Measurements from ENCODE around the gene ZNF611.
A peak's percentile ranks its signal among the peaks of the same experiment; 100 is the strongest.
"Not testable (repeated sequence)": the region's sequence is repeated elsewhere in the genome, so short reads cannot be mapped to it uniquely, and the experiment has no call there.

ZNF611 gene

DNA sequence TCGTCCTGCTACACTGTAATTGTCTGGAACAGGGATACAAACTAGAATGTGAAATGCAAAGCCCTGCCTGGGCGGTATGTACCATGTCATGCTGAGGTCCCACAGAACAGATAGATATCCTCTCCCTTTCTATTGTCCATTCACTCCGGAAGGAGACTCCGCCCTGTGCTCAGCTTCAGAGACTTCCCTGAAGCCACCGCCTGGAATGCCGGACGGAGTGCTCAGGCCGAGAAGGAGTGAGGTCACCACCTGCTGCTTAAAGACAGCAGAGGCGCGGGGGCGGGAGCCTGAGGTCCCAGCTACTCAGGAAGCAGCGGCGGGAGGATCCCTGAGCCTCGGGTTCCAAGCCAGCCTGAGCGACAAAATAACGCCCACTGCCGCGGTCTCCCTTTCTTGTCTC is 890 bp upstream of the ZNF611 start:
- Histone ChIP-seq H3F3A (ENCODE audit: insufficient read depth) (no peaks in the 10 kb centered on the region; the same call in 1 of the 2 replicates), H3K27ac (ENCODE audit: low read depth, low read length) (no peak overlapping the region), H3K9me3 (ENCODE audit: insufficient read depth, low read length) (no peaks in the 10 kb centered on the region), H3K27me3 (ENCODE audit: low read length) (no peaks in the 10 kb centered on the region), H3K79me2 (ENCODE audit: insufficient read depth, low read length) (peaks cover 24% of the 10 kb centered on the region), H3K4me2 (ENCODE audit: low read depth, low read length, poor library complexity, severe bottlenecking) (peak overlapping the region; percentile 82), H2AFZ (ENCODE audit: low read depth, low read length, severe bottlenecking) (peak overlapping the region; percentile 73), H3K9ac (ENCODE audit: low read length) (peak overlapping the region; percentile 85), H4K20me1 (ENCODE audit: low read depth, low read length) (no peaks in the 10 kb centered on the region), H3K36me3 (ENCODE audit: low read length) (no peaks in the 10 kb centered on the region), H3K9me2 (replicated peaks; ENCODE audit: insufficient read depth, low read length) (no peaks in the 10 kb centered on the region), H3K4me3 (ENCODE audit: insufficient read depth, low read length, poor library complexity, severe bottlenecking) (no peak overlapping the region)
- no peak for TF ChIP-seq EZH2phosphoT487 (conservative IDR thresholded peaks at IDR 0.05; ENCODE audit: low read length)
- TF ChIP-seq, protein P1, sequence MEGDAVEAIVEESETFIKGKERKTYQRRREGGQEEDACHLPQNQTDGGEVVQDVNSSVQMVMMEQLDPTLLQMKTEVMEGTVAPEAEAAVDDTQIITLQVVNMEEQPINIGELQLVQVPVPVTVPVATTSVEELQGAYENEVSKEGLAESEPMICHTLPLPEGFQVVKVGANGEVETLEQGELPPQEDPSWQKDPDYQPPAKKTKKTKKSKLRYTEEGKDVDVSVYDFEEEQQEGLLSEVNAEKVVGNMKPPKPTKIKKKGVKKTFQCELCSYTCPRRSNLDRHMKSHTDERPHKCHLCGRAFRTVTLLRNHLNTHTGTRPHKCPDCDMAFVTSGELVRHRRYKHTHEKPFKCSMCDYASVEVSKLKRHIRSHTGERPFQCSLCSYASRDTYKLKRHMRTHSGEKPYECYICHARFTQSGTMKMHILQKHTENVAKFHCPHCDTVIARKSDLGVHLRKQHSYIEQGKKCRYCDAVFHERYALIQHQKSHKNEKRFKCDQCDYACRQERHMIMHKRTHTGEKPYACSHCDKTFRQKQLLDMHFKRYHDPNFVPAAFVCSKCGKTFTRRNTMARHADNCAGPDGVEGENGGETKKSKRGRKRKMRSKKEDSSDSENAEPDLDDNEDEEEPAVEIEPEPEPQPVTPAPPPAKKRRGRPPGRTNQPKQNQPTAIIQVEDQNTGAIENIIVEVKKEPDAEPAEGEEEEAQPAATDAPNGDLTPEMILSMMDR (IDR thresholded peaks at IDR 0.05; ENCODE audit: insufficient read depth, low read length, poor library complexity, severe bottlenecking) = no peak

DNA sequence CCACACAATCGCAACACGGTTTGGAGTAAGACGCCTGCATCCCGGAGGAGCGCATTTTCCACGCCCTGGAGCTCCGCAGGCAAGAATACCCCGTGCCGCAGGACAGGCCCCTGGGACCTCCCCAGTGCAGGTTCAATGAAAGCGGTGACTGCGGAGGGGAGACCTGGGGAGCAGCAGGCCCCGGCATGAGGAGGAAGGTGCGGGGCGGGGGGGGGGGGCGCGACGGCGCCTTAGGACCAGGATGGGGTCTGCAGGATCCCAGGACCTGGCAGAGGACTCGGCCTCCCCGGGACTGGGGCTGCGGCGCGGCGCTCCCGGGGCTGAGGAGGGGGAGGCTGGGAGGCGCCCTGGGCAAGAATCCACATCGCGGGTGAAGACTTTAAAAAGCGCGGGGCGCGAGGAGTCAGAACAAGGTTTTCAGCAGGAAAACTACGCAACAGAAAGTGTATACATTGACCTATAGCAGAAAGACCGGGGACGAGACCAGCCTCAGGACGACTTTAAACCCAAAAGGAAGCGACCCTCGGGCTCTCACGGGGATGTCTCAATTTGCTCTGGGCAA is 432 bp downstream of the ZNF611 start:
- H3K4me3 ChIP-seq (ENCODE audit: insufficient read depth, low read length, poor library complexity, severe bottlenecking) = peak overlapping the region; percentile 93
- H3K9me3 ChIP-seq (ENCODE audit: insufficient read depth, low read length) = no peaks in the 10 kb centered on the region
- H3F3A ChIP-seq (ENCODE audit: insufficient read depth) = no peaks in the 10 kb centered on the region; the same call in 1 of the 2 replicates
- no peaks in the 10 kb centered on the region for H3K36me3 ChIP-seq (ENCODE audit: low read length)
- H3K4me2 ChIP-seq (ENCODE audit: low read depth, low read length, poor library complexity, severe bottlenecking) = peak overlapping the region; percentile 82
- no peak for TF ChIP-seq EZH2phosphoT487 (conservative IDR thresholded peaks at IDR 0.05; ENCODE audit: low read length)
- TF ChIP-seq, protein P1 (IDR thresholded peaks at IDR 0.05; ENCODE audit: insufficient read depth, low read length, poor library complexity, severe bottlenecking) = no peak
- H3K9ac ChIP-seq (ENCODE audit: low read length) = peak overlapping the region; percentile 85
- H3K27me3 ChIP-seq (ENCODE audit: low read length) = no peaks in the 10 kb centered on the region
- no peaks in the 10 kb centered on the region for H4K20me1 ChIP-seq (ENCODE audit: low read depth, low read length)
- H3K27ac ChIP-seq (ENCODE audit: low read depth, low read length) = peak overlapping the region; percentile 58
- peak overlapping the region; percentile 73 for H2AFZ ChIP-seq (ENCODE audit: low read depth, low read length, severe bottlenecking)
- peaks cover 30% of the 10 kb centered on the region for H3K79me2 ChIP-seq (ENCODE audit: insufficient read depth, low read length)
- no peaks in the 10 kb centered on the region for H3K9me2 ChIP-seq (replicated peaks; ENCODE audit: insufficient read depth, low read length)

DNA sequence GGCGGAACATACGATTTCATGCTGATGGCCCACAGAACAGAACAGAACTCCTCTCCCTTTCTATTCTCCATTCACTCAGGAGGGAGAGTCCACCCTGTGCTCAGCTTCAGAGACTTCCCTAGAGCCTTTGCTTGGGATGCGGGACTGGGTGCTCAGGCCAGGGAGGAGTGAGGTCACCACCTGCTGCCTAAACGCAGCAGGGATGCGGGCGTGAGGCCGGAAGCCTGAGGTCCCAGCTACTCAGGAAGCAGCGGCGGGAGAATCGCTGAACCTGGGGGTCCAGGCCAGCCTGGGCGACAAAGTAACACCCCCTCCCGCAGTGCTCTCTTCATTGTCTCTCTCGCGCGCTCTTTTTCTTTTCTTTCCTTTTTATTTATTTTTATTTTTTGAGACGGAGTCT is 8.8 kb downstream of the ZNF611 start:
- not testable (repeated sequence) for H3K36me3 ChIP-seq (ENCODE audit: low read length); H3K79me2 ChIP-seq (ENCODE audit: insufficient read depth, low read length); H3K4me2 ChIP-seq (ENCODE audit: low read depth, low read length, poor library complexity, severe bottlenecking); H3K9me2 ChIP-seq (replicated peaks; ENCODE audit: insufficient read depth, low read length); H3K27me3 ChIP-seq (ENCODE audit: low read length); H4K20me1 ChIP-seq (ENCODE audit: low read depth, low read length); H3K4me3 ChIP-seq (ENCODE audit: insufficient read depth, low read length, poor library complexity, severe bottlenecking); H3K9me3 ChIP-seq (ENCODE audit: insufficient read depth, low read length); H2AFZ ChIP-seq (ENCODE audit: low read depth, low read length, severe bottlenecking); H3F3A ChIP-seq (ENCODE audit: insufficient read depth); H3K9ac ChIP-seq (ENCODE audit: low read length); H3K27ac ChIP-seq (ENCODE audit: low read depth, low read length)

DNA sequence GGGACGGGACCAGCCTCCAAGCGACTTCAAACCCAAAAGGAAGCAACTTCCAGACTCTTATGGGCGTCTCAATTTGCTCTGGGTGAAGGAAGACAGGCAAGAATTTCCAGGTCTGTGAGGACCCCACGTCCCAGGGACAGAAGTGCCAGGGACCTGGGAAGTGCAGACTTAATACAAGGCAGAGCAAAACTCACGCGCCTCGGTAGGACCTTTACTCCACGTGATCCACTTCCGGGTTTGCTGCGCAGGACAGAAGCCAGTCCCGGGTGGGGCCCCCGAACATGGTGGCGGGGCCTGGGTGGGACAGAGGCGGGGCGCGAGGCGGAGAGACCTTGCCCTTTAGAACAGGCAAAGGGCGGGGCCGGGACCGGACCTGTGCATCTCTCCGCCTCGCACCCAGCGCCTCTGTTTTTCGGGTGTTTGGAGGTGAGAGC is 9.3 kb downstream of the ZNF611 start:
- peaks cover 10% of the 10 kb centered on the region; the same call in 1 of the 2 replicates for H3K79me2 ChIP-seq (ENCODE audit: insufficient read depth, low read length)
- H3K9ac ChIP-seq (ENCODE audit: low read length) = no peak overlapping the region
- H4K20me1 ChIP-seq (ENCODE audit: low read depth, low read length) = no peaks in the 10 kb centered on the region
- TF ChIP-seq EZH2phosphoT487 (conservative IDR thresholded peaks at IDR 0.05; ENCODE audit: low read length) = no peak
- TF ChIP-seq, protein P1 (IDR thresholded peaks at IDR 0.05; ENCODE audit: insufficient read depth, low read length, poor library complexity, severe bottlenecking) = no peak
- H3K9me2 ChIP-seq (replicated peaks; ENCODE audit: insufficient read depth, low read length) = no peaks in the 10 kb centered on the region
- no peak overlapping the region for H3K4me3 ChIP-seq (ENCODE audit: insufficient read depth, low read length, poor library complexity, severe bottlenecking)
- H2AFZ ChIP-seq (ENCODE audit: low read depth, low read length, severe bottlenecking) = no peak overlapping the region
- H3K36me3 ChIP-seq (ENCODE audit: low read length) = no peaks in the 10 kb centered on the region; the same call in 1 of the 2 replicates
- no peaks in the 10 kb centered on the region for H3F3A ChIP-seq (ENCODE audit: insufficient read depth)
- H3K27me3 ChIP-seq (ENCODE audit: low read length) = no peaks in the 10 kb centered on the region
- no peak overlapping the region for H3K27ac ChIP-seq (ENCODE audit: low read depth, low read length)
- no peaks in the 10 kb centered on the region for H3K9me3 ChIP-seq (ENCODE audit: insufficient read depth, low read length)
- no peak overlapping the region for H3K4me2 ChIP-seq (ENCODE audit: low read depth, low read length, poor library complexity, severe bottlenecking)
